IMR-90 (cell line): ENCODE measurements around the gene TRIO.

ENCODE experiments used
- CEBPB ChIP-seq: IDR thresholded peaks from 2 replicates; pipeline ENCODE4 v1.6.1; 2012; ENCODE audit warnings: low read depth, low read length, improper control_type of control experiment
- CHD1 ChIP-seq: IDR thresholded peaks from 2 replicates; pipeline ENCODE4 v1.6.1; 2012; ENCODE audit warnings: low read depth, low read length, improper control_type of control experiment
- FOS ChIP-seq: fragments of 150-350 bp; IDR thresholded peaks from 2 replicates; pipeline ENCODE4 v1.6.1; 2016; ENCODE audit warnings: low read depth, low read length
- MAFK ChIP-seq: IDR thresholded peaks from 2 replicates; pipeline ENCODE4 v1.6.1; 2012; ENCODE audit warnings: low read depth, low read length, improper control_type of control experiment
- MAZ ChIP-seq: IDR thresholded peaks from 2 replicates; pipeline ENCODE4 v1.6.1; 2012; ENCODE audit warnings: low read depth, mild to moderate bottlenecking, low read length, improper control_type of control experiment, moderate library complexity, borderline replicate concordance
- MXI1 ChIP-seq: IDR thresholded peaks from 2 replicates; pipeline ENCODE4 v1.6.1; 2012; ENCODE audit warnings: low read depth, mild to moderate bottlenecking, low read length, moderate library complexity, borderline replicate concordance
- POLR2A ChIP-seq: IDR thresholded peaks from 2 replicates; pipeline ENCODE4 v1.6.1; 2012; ENCODE audit warnings: mild to moderate bottlenecking, low read depth, low read length
- RAD21 ChIP-seq: IDR thresholded peaks from 2 replicates; pipeline ENCODE4 v1.6.1; 2012; ENCODE audit warnings: low read length, improper control_type of control experiment
- RCOR1 ChIP-seq: IDR thresholded peaks from 2 replicates; pipeline ENCODE4 v1.6.1; 2012; ENCODE audit warnings: mild to moderate bottlenecking, low read length, improper control_type of control experiment; ENCODE audit not compliant: insufficient replicate concordance
- RFX5 ChIP-seq: IDR thresholded peaks from 2 replicates; pipeline ENCODE4 v1.8.0; 2012; ENCODE audit warnings: low read depth, mild to moderate bottlenecking, low read length, moderate library complexity
- SMC3 ChIP-seq: fragments of 150-350 bp; IDR thresholded peaks from 2 replicates; pipeline ENCODE4 v1.6.1; 2016; ENCODE audit warnings: low read depth, mild to moderate bottlenecking, antibody characterized with exemption, low read length, moderate library complexity
- TF ChIP-seq, protein P1 (sequence below): conservative IDR thresholded peaks from 2 replicates; pipeline ENCODE4 v1.5.1; 2012; ENCODE audit warnings: mild to moderate bottlenecking, low read depth, low read length, improper control_type of control experiment
- TF ChIP-seq, protein P2 (sequence below): fragments of 150-350 bp; IDR thresholded peaks from 2 replicates; pipeline ENCODE4 v1.6.1; 2017; ENCODE audit warnings: mild to moderate bottlenecking, antibody characterized with exemption, low read length, low read depth
- TF ChIP-seq, protein P3 (sequence below): fragments of 150-350 bp; IDR thresholded peaks from 2 replicates; pipeline ENCODE4 v1.6.1; 2016; ENCODE audit warnings: low read depth, mild to moderate bottlenecking, low read length, moderate library complexity, borderline replicate concordance

DNA sequence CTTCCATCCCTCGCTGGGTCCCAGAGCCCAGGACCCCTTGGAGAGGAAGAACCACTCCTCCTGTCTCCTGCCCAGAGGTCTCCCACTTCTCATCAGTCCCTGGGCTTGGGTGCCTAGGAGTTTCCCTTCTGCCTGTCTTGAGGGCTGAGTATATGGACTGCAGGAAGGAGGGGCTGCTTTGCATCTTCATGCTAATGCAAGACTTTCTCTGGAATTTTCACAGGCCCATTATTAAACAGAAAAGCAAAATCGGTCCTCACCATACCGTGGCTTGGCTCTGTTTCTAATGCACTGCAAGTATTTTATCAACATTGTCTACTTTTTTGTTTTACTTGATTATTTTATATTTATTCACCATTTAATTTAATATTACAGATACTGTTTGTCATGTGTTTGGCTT, 34.5 kb downstream of the TRIO start:
- TF ChIP-seq, protein P1, sequence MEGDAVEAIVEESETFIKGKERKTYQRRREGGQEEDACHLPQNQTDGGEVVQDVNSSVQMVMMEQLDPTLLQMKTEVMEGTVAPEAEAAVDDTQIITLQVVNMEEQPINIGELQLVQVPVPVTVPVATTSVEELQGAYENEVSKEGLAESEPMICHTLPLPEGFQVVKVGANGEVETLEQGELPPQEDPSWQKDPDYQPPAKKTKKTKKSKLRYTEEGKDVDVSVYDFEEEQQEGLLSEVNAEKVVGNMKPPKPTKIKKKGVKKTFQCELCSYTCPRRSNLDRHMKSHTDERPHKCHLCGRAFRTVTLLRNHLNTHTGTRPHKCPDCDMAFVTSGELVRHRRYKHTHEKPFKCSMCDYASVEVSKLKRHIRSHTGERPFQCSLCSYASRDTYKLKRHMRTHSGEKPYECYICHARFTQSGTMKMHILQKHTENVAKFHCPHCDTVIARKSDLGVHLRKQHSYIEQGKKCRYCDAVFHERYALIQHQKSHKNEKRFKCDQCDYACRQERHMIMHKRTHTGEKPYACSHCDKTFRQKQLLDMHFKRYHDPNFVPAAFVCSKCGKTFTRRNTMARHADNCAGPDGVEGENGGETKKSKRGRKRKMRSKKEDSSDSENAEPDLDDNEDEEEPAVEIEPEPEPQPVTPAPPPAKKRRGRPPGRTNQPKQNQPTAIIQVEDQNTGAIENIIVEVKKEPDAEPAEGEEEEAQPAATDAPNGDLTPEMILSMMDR, result no peak
- no peak for TF ChIP-seq POLR2A
- no peak for TF ChIP-seq MAFK
- TF ChIP-seq, protein P2, sequence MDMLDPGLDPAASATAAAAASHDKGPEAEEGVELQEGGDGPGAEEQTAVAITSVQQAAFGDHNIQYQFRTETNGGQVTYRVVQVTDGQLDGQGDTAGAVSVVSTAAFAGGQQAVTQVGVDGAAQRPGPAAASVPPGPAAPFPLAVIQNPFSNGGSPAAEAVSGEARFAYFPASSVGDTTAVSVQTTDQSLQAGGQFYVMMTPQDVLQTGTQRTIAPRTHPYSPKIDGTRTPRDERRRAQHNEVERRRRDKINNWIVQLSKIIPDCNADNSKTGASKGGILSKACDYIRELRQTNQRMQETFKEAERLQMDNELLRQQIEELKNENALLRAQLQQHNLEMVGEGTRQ, result no peak
- TF ChIP-seq MAZ, result no peak
- TF ChIP-seq CEBPB, result no peak
- no peak for TF ChIP-seq RFX5
- TF ChIP-seq RAD21, result no peak
- no peak for TF ChIP-seq FOS
- TF ChIP-seq MXI1, result no peak
- no peak for TF ChIP-seq RCOR1
- no peak for TF ChIP-seq SMC3
- TF ChIP-seq, protein P3, sequence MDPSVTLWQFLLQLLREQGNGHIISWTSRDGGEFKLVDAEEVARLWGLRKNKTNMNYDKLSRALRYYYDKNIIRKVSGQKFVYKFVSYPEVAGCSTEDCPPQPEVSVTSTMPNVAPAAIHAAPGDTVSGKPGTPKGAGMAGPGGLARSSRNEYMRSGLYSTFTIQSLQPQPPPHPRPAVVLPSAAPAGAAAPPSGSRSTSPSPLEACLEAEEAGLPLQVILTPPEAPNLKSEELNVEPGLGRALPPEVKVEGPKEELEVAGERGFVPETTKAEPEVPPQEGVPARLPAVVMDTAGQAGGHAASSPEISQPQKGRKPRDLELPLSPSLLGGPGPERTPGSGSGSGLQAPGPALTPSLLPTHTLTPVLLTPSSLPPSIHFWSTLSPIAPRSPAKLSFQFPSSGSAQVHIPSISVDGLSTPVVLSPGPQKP, result no peak
- TF ChIP-seq CHD1, result no peak
